OCI-LY3 (cell line): ENCODE measurements around the gene PREX1.

Source experiments
- CTCF ChIP-seq: fragments of 200-600, 300-600 bp; sonication (generic); IDR thresholded peaks from 2 replicates; pipeline ENCODE4 v1.5.1; 2014; ENCODE audit warnings: antibody characterized with exemption, low read length, low read depth
- EZH2phosphoT487 ChIP-seq: fragments of 200-600 bp; shearing (Covaris generic); IDR thresholded peaks from 2 replicates; pipeline ENCODE4 v1.6.1; 2018; ENCODE audit warnings: antibody characterized with exemption, mixed run types, low read depth

GRCh38 chr20:48841196-48841874 is 13.5 kb upstream of the PREX1 start:
- TF ChIP-seq CTCF (no peak), EZH2phosphoT487 (no peak)
